ENCODE measurements around the gene FUT4.

FUT4 gene

DNA sequence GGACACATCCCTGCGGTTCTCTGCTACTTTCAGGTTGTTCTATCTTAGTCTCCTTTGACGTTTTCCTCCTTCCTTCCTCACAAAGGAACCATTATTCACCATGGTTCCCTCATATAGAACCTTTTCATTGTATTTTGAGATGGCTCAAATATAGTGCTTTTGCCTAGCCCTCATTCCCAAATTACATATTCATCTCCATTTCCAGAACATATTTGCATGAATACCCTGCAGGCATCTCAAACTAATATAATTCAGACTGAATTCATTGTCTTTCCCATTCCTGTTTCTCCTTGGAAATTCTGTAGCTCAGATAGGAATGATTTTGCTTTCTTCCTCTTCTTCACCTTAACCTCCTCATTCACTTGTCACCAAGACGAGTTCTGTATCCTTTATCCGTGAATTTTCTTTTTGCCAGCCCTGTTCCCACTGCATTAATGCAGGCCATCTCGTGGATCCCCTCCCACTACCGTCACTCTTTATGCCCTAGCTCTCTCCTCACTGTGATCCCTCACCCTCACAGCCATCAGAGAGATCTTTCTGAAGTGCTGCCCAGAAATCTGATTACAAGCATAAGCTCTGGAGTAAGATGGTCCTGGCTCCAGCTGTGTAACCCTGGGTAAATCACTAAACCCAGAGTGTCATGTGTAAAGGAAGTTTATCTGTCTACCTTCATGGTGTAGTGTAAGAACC lies 46.8 kb downstream of the FUT4 start:
- no peak overlapping the region for H3K27ac Mint-ChIP-seq
- H3K9me3 Mint-ChIP-seq = no peaks in the 10 kb centered on the region
- H3K4me1 Mint-ChIP-seq = no peaks in the 10 kb centered on the region
- TF ChIP-seq, protein P1, sequence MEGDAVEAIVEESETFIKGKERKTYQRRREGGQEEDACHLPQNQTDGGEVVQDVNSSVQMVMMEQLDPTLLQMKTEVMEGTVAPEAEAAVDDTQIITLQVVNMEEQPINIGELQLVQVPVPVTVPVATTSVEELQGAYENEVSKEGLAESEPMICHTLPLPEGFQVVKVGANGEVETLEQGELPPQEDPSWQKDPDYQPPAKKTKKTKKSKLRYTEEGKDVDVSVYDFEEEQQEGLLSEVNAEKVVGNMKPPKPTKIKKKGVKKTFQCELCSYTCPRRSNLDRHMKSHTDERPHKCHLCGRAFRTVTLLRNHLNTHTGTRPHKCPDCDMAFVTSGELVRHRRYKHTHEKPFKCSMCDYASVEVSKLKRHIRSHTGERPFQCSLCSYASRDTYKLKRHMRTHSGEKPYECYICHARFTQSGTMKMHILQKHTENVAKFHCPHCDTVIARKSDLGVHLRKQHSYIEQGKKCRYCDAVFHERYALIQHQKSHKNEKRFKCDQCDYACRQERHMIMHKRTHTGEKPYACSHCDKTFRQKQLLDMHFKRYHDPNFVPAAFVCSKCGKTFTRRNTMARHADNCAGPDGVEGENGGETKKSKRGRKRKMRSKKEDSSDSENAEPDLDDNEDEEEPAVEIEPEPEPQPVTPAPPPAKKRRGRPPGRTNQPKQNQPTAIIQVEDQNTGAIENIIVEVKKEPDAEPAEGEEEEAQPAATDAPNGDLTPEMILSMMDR (IDR thresholded peaks at IDR 0.05; ENCODE audit: unreplicated experiment in 3 of 3) = no peak
- no peak overlapping the region for H3K4me3 Mint-ChIP-seq
- H3K27me3 Mint-ChIP-seq (ENCODE audit: low read depth) = no peaks in the 10 kb centered on the region
- no peaks in the 10 kb centered on the region for H3K36me3 Mint-ChIP-seq (ENCODE audit: low read depth)

DNA sequence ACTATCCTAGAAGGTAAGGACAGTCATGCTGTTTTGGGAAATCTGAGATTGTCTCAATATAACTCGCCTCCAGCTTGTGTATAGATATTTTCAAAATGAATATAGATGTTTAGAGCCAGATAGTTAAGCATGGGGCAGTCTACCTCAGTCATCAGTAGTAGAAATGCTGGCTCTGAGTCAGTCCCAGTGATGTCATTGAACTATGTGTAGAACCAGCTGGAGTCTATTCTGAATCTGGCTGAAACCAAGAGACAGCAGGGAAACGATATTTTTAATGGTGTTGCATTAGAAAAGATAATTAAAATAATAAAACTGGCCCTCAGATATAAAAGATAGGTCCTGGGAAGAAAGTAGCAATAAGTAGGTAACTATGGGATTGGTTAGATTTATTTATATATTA lies 49.3 kb downstream of the FUT4 start:
- no peaks in the 10 kb centered on the region for H3K4me1 Mint-ChIP-seq
- no peak overlapping the region for H3K4me3 Mint-ChIP-seq
- no peaks in the 10 kb centered on the region for H3K36me3 Mint-ChIP-seq (ENCODE audit: low read depth)
- TF ChIP-seq, protein P1 (IDR thresholded peaks at IDR 0.05; ENCODE audit: unreplicated experiment in 3 of 3) = no peak
- H3K9me3 Mint-ChIP-seq = no peaks in the 10 kb centered on the region
- H3K27ac Mint-ChIP-seq = no peak overlapping the region
- H3K27me3 Mint-ChIP-seq (ENCODE audit: low read depth) = no peaks in the 10 kb centered on the region

DNA sequence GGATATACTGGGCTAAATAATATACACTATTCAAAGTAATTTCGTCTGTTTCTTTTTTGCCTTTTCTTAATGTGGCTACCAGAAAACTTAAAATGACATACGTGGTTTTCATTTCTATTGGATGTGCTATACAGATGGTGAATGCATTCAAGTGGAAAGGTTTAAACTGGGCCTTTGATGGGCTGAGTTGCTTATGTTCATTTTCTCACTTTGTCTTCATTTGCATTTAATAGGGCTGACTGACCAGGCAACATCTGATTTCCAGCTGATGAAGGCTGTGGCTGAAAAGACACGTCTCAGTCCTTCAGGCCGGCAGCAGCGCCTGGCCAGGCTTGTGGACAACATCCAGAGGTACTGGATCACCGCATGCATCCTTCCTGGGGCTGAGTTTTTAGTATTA lies 51.4 kb downstream of the FUT4 start:
- Mint-ChIP-seq H3K4me1 (no peaks in the 10 kb centered on the region), H3K36me3 (ENCODE audit: low read depth) (peaks cover 5% of the 10 kb centered on the region), H3K4me3 (no peak overlapping the region), H3K27me3 (ENCODE audit: low read depth) (no peaks in the 10 kb centered on the region), H3K27ac (peak overlapping the region in 1 of 3 experiments; percentile 49), H3K9me3 (no peaks in the 10 kb centered on the region)
- TF ChIP-seq, protein P1 (IDR thresholded peaks at IDR 0.05; ENCODE audit: unreplicated experiment in 3 of 3) = no peak

DNA sequence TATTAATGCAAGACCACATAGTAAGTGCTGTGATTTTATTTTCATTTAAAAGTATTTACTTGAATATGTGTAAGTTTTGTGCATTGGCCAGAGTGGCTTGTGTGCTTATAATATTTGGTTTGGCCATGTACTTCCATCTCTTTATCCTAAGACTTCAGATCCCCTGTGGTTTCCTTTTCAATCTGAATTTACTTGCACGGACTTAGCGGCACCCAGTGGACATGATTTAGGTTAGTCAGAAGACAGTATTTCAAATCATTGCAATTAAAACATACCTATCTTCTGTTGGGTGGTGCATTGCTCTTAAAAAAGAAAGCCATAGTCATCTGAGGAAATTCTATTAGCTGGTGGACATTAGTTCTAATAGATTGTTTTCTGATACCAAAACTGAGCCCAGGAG lies 54.2 kb downstream of the FUT4 start:
- Mint-ChIP-seq H3K27ac (no peak overlapping the region), H3K9me3 (no peaks in the 10 kb centered on the region), H3K4me1 (peaks cover 6% of the 10 kb centered on the region), H3K36me3 (ENCODE audit: low read depth) (peaks cover 5% of the 10 kb centered on the region), H3K27me3 (ENCODE audit: low read depth) (no peaks in the 10 kb centered on the region), H3K4me3 (no peak overlapping the region)
- TF ChIP-seq, protein P1 (IDR thresholded peaks at IDR 0.05; ENCODE audit: unreplicated experiment in 3 of 3) = peak in 1 of 3 experiments; percentile 31
